Endothelial cell of umbilical vein (primary cell): Measurements from ENCODE around the gene ADAP1. TPM values are rescaled to one million over a fixed set of nuclear protein-coding genes. Genes with fewer than 3 reads are reported as not detected.

Source experiments
- BruUV-seq: library from RNA; stranded (reverse); fragments of 400-500 nt; replicated peaks from 2 replicates; lab custom pipeline; 2021; lab: Mats Ljungman, UMichigan
- CTCF ChIA-PET: fragments of 300-600, 350-600 bp; sonication (Branson Sonifier 250); formaldehyde crosslinking; loops from one replicate; lab custom pipeline; 2021; ENCODE audit warnings: antibody characterized with exemption, inconsistent platforms; lab: Charles Lee
- POLR2A ChIA-PET: fragments of 300-600, 350-600 bp; sonication (Branson Sonifier 250); formaldehyde crosslinking; loops from one replicate; lab custom pipeline; 2021; ENCODE audit warnings: antibody characterized with exemption, inconsistent platforms; lab: Charles Lee
- DNase-seq: peaks from one replicate; pipeline ENCODE4 v3.0.0-alpha.2; 2011; ENCODE audit warnings: low read depth, low spot score
- FAIRE-seq: peaks from 2 replicates; lab custom pipeline; 2011; peaks lifted over from hg19 to GRCh38; lab: Jason Lieb, UNC
- H2AFZ ChIP-seq: 2 replicates; pipeline ENCODE4 v1.6.0; 2012; ENCODE audit warnings: low read depth, low read length, control low read depth, inconsistent platforms
- H3K27ac ChIP-seq: 2 replicates; pipeline ENCODE4 v1.5.1; 2011; ENCODE audit warnings: low read depth, mild to moderate bottlenecking, control low read depth, low read length, moderate library complexity; ENCODE audit not compliant: insufficient read depth
- H3K27me3 ChIP-seq, 2 experiments: 2 replicates each; pipeline versions ENCODE4 v1.6.0 to v1.6.1; 2011; ENCODE audit warnings: low read length in 2 of 2, mixed read lengths in 1 of 2; ENCODE audit not compliant: control insufficient read depth in 2 of 2, insufficient read depth in 2 of 2
- H3K36me3 ChIP-seq, 2 experiments: 2 replicates in 1 of 2; 3 replicates in 1 of 2; pipeline ENCODE4 v1.5.1; 2011; ENCODE audit warnings: low read length in 2 of 2, mild to moderate bottlenecking in 1 of 2, moderate library complexity in 1 of 2; ENCODE audit not compliant: control insufficient read depth in 2 of 2, insufficient read depth in 2 of 2; ENCODE audit errors: extremely low read depth in 1 of 2
- H3K4me1 ChIP-seq: 3 replicates; pipeline ENCODE4 v1.5.1; 2011; ENCODE audit warnings: mild to moderate bottlenecking, low read length; ENCODE audit not compliant: control insufficient read depth, insufficient read depth; ENCODE audit errors: extremely low read depth
- H3K4me2 ChIP-seq: 2 replicates; pipeline ENCODE4 v1.6.1; 2011; ENCODE audit warnings: low read length, control low read depth, mixed read lengths; ENCODE audit not compliant: insufficient read depth
- H3K4me3 ChIP-seq, 3 experiments: fragments of 200-600 bp in 1 of 3; sonication (generic), shearing (Covaris generic) in 1 of 3; replicated peaks in 1 of 3; 2 replicates each; pipeline ENCODE4 v1.5.1; 2011 to 2016; ENCODE audit warnings: control low read depth in 3 of 3, low read length in 3 of 3, mild to moderate bottlenecking in 2 of 3, inconsistent platforms in 1 of 3, low read depth in 1 of 3, moderate library complexity in 1 of 3; ENCODE audit not compliant: insufficient read depth in 1 of 3
- H3K79me2 ChIP-seq: 2 replicates; pipeline ENCODE4 v1.6.0; 2012; ENCODE audit warnings: low read length, inconsistent platforms; ENCODE audit not compliant: control insufficient read depth, insufficient read depth
- H3K9ac ChIP-seq: replicated peaks from 2 replicates; pipeline ENCODE3; 2011; ENCODE audit warnings: low read length, control low read depth; ENCODE audit not compliant: insufficient read depth; ENCODE audit errors: extremely low read depth
- H3K9me1 ChIP-seq: replicated peaks from 3 replicates; pipeline ENCODE4 v1.6.0; 2011; ENCODE audit warnings: mild to moderate bottlenecking, low read length; ENCODE audit not compliant: control insufficient read depth, insufficient read depth; ENCODE audit errors: extremely low read depth
- H3K9me3 ChIP-seq: replicated peaks from 2 replicates; pipeline ENCODE4 v1.5.1; 2012; ENCODE audit warnings: low read length, inconsistent platforms; ENCODE audit not compliant: control insufficient read depth, insufficient read depth
- H4K20me1 ChIP-seq: replicated peaks from 2 replicates; pipeline ENCODE3; 2011; ENCODE audit warnings: mild to moderate bottlenecking, low read length; ENCODE audit not compliant: control insufficient read depth, insufficient read depth; ENCODE audit errors: extremely low read depth
- EZH2 ChIP-seq: IDR thresholded peaks from 2 replicates; pipeline ENCODE4 v1.6.1; 2012; ENCODE audit warnings: borderline replicate concordance, low read depth, mild to moderate bottlenecking, moderate library complexity, low read length, inconsistent platforms; ENCODE audit not compliant: severe bottlenecking
- FOS ChIP-seq: IDR thresholded peaks from 2 replicates; pipeline ENCODE4 v1.6.1; 2011; ENCODE audit warnings: mild to moderate bottlenecking, low read length, moderate library complexity, borderline replicate concordance; ENCODE audit not compliant: insufficient read depth
- GATA2 ChIP-seq: IDR thresholded peaks from 2 replicates; pipeline ENCODE4 v1.7.0; 2011; ENCODE audit warnings: low read depth, mild to moderate bottlenecking, moderate library complexity, mixed read lengths, low read length; ENCODE audit not compliant: insufficient read length, insufficient read depth
- JUN ChIP-seq: IDR thresholded peaks from 2 replicates; pipeline ENCODE4 v1.6.1; 2011; ENCODE audit warnings: borderline replicate concordance, low read depth; ENCODE audit not compliant: insufficient read length, insufficient read depth
- MYC ChIP-seq: IDR thresholded peaks from one replicate; pipeline ENCODE4 v1.6.1; 2011; ENCODE audit warnings: mild to moderate bottlenecking, low read depth, low read length
- POLR2A ChIP-seq: IDR thresholded peaks from 2 replicates; pipeline ENCODE4 v1.6.1; 2012; ENCODE audit warnings: low read depth, mild to moderate bottlenecking, control low read depth, low read length
- POLR2AphosphoS5 ChIP-seq: IDR thresholded peaks from 2 replicates; pipeline ENCODE4 v1.6.1; 2012; ENCODE audit warnings: low read depth, mild to moderate bottlenecking, control low read depth, low read length, moderate library complexity; ENCODE audit not compliant: insufficient read depth
- dilution Hi-C: fragments of 300-500 bp; cut with MboI; formaldehyde crosslinking; loops from one replicate; pipeline ENCODE4 v1.15.0; 2019; ENCODE audit warnings: low sequenced_read_pairs; ENCODE audit not compliant: extremely low pct_ligation_motif_present
- intact Hi-C: fragments of 100-400 bp; cut with micrococcal nuclease; formaldehyde crosslinking; loops from one replicate; pipeline ENCODE4 v1.10.0; 2022
- polyA plus RNA-seq, 4 experiments: library from polyadenylated mRNA; depleted of rRNA in 3 of 4; stranded (reverse) in 3 of 4; unstranded in 1 of 4; fragments of >200 nt; gene quantifications; 2 replicates each; pipeline versions ENCODE4 v1.2.1 to v1.2.3, GENCODE V29; 2011 to 2012; ENCODE audit warnings: missing spikeins in 1 of 4
- total RNA-seq: library from RNA; stranded (reverse); gene quantifications from 2 replicates; pipeline ENCODE4 v1.2.3, GENCODE V29; 2021
- TF ChIP-seq, protein P1 (sequence below): IDR thresholded peaks from 2 replicates; pipeline ENCODE4 v1.6.1; 2011; ENCODE audit not compliant: insufficient read depth, insufficient read length

The ADAP1 gene
- total and polyA plus RNA-seq, 2 donors (not counting 3 experiments of a cell fraction or from before 2014, with no cell fraction given): 0.49 to 0.58 TPM

DNA sequence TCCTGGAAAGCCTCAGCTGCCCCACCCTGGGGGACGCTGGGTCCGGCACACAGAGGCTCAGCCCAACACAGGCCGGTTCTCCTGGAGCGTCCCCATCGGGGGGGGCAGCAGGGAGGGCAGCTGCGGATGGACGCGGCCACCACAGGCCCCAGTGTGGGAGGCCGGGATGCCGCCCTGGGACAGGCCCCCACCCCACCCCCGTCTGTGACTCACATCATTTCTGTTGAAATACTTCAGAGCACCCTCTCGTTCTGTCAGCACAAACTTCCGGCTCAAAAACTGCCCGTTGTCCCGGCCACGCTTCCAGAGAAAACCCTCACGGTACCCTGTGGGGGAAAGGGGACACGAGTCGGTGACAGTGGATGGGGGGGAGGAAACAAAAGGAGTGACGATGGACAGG, 49.6 kb downstream of the ADAP1 start:
- H3K9me3 ChIP-seq: no peaks in the 10 kb centered on the region
- DNase-seq (no peak), FAIRE-seq (no peak)
- H2AFZ ChIP-seq: no peak overlapping the region
- TF ChIP-seq POLR2AphosphoS5 (no peak), FOS (no peak), MYC (no peak), GATA2 (no peak), EZH2 (no peak), JUN (no peak), POLR2A (no peak)
- TF ChIP-seq, protein P1, sequence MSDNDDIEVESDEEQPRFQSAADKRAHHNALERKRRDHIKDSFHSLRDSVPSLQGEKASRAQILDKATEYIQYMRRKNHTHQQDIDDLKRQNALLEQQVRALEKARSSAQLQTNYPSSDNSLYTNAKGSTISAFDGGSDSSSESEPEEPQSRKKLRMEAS: no peak
- H3K36me3 ChIP-seq: no peaks in the 10 kb centered on the region
- POLR2A ChIA-PET: no interaction called here
- CTCF ChIA-PET: no interaction called here
- H3K79me2 ChIP-seq: no peaks in the 10 kb centered on the region
- no peak overlapping the region for H3K4me3 ChIP-seq
- peaks cover 6 to 8% of the 10 kb centered on the region in 2 experiments for H3K27me3 ChIP-seq
- H3K4me2 ChIP-seq: no peak overlapping the region
- peaks cover 2% of the 10 kb centered on the region for H3K4me1 ChIP-seq
- dilution Hi-C loops: no loop called here
- H3K27ac ChIP-seq: no peak overlapping the region
- H4K20me1 ChIP-seq: no peaks in the 10 kb centered on the region
- H3K9ac ChIP-seq: no peak overlapping the region
- intact Hi-C loops: loop anchor here (5.0 kb wide), 1 partner anchor 157 kb away; no protein-coding TSS in a partner anchor
- H3K9me1 ChIP-seq: no peaks in the 10 kb centered on the region
- BruUV-seq: no TSS peak
